Epidermal melanocyte (primary cell): ENCODE data around the gene GNAQ.
"Not testable (repeated sequence)": the region's sequence is repeated elsewhere in the genome, so short reads cannot be mapped to it uniquely, and the experiment has no call there.

Experiments
- DNase-seq: peaks from one replicate; pipeline ENCODE4 v3.0.0; 2011; ENCODE audit warnings: low spot score; ENCODE audit not compliant: insufficient read length

Gene GNAQ

DNA sequence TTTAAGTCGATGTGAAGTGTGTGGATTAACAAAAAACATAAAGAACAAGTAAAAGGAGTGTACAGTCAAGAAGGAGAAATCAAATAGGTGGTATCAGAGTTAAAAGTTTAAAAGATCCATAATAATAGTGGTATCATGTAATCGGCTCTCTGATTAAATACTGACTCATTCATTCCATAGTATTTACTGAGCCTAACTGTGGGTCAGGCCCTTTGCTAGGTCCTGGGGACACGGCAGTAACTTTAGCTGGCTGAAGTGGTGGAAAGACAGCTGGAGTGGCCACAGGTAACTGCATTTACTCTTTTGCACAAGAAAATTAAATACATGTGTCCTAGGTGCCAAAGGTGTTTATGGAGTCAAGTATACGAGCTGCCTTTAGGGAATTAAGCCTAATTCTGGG, 124.0 kb downstream of the GNAQ start:
- no peak for DNase-seq

DNA sequence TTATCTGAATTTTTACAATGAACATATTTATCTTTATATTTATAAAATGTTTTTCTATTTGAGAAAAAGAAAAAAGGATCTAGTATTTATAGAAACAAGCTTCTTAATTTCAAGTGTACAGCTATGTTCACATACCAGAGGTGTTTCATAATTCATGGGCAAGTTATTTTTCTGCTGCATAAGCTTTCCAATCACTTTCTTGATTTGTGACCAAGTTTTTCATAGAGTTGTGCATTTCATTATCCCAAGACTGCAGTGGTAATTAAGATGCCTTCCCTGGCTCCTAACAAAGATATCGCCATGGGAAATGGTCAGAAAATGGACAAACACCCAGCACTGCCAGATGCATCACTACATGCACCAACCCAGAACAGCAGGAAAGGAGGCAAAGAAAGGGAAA, 124.6 kb downstream of the GNAQ start:
- no peak for DNase-seq

DNA sequence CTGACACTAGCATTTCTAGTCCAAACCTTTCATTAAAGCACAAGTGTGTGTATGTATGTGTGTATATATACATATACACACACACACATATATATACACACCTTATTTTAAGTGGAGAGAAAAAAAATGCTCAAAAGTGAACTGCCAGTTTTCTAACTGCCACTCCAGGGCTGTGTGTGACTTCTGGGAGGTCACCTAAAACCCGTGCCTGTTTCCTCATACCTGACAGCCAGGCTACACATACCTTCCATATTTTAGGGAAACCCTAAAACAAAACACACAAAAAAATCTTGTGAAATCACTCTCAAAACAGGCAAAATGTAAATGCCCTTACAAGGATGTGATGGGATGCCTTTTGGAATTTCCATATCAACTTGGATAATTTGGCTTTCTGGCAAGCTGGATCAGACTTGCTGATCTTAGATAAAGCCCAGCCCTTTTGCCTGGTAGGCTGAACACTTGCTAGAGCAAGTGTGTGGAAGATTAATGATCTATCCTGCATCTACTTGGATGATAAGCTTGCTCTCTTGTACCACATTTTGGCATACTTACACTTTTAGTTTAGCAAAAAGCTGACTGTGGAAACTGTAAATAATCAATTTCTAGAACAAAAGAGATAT, 127.8 kb downstream of the GNAQ start:
- no peak for DNase-seq

DNA sequence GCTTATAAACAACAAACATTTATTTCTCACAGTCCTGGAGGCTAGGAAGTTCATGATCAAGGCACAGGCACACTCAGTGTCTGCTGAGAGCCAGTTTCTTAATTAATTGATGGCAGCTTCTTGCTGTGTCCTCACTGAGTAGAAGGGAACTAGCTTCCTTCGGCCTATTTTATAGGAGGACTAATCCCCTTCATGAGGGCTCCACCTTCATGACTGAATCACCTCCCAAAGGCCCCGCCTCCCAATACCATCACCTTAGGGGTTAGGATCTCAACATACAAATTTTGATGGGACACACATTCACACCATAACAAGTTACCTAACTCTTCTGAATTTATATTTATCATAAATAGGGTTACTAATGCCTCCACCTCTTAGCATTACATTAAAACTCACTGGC, 129.8 kb downstream of the GNAQ start:
- DNase-seq: no peak

DNA sequence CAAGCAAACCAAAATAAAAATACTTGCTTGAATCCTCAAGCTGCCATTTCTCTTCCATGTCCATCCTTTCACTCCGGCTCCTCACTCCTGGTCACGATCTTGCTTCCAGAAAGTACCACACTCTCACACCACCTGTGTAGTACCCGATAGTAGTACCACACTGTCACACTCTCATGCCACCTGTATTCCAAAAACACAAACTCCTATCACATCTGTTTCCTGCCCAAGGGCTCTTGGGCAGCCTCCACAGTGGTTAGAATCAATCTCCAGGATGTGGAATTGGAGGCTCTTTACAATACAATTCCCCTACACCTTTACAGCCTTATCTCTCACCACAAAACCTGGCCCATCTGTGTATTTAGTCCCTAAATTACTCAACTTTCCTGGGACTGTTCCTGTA, 130.6 kb downstream of the GNAQ start:
- DNase-seq: no peak

DNA sequence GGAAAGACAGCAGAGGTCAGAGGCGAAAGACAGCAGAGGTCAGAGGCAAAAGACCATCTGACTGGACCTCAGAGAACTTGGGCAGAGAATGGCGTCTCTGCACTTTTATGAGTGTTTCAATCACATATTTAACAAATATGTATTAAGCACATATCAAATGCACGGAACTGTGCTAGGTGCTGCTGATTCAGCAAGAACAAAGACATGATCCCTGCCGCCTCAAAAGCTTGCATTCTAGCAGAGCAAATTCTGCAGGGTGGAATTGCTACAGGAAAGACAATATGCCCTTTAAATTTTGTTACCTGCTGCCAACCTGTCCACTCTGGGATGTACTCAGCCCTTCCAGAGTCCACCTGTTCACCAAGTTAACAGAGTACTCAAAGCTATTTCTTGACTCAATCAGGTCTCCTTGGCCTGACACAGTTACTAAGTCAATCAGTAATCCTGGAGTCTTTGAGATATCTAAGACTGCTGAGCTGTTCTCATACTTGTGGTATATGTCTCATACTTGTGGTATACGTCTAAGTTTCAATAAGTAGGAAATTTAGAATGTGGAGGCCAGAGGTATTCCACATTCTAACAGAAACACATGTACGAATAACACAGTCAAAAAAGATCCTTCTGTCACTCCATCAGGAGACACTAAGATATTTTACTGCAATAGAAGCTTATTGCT, 131.8 kb downstream of the GNAQ start:
- no peak for DNase-seq

DNA sequence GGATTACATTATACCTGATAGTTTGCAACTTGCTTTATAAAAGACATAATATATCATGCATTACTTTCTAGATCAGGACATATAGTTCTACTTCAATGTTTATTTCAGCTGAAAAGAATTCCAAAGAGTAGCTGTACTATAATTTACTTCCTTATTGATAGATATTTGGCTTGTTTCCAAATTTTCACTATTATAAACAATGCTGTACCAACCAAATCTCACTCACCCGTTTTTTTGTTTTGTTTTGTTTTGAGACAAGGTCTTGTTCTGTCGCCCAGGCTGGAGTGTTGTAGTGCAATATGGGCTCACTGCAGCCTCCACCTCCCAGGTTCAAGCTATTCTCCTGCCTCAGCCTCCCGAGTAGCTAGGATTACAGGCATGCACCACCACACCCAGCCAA, 132.7 kb downstream of the GNAQ start:
- DNase-seq: no peak

DNA sequence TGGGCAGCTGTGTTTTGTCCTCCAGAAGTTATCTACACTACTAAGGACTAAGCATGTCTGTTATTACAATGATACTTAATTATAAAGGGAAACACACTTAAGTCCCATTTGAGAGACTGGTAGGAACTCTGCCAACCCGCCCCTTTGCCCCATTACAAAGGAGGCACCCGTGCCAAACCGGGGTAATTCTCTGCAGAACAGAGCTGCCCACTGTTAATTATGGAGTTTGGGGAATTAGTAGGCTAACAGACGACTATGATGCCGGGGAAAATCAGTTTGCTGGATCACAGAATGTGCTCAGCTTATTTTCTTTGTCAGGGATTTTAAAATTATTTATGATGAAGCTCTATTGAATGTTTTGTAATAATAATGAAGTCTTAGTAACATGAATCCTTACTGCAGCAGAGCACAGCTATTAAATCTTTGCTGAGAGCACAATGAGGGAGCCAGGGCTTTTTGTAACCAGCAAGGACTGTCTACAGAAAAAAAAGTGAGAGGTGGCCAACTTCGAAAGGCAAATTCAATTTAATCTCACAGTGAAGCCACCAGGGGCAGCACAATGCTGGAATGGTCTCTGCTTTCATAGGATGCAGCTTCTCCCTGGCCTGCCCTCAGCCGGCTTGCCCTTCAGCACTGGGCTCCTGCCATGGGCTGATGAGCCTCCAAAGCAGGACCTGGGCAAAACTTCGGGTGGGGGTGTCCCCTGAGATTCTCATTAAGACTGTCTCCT, 134.5 kb downstream of the GNAQ start:
- no peak for DNase-seq

DNA sequence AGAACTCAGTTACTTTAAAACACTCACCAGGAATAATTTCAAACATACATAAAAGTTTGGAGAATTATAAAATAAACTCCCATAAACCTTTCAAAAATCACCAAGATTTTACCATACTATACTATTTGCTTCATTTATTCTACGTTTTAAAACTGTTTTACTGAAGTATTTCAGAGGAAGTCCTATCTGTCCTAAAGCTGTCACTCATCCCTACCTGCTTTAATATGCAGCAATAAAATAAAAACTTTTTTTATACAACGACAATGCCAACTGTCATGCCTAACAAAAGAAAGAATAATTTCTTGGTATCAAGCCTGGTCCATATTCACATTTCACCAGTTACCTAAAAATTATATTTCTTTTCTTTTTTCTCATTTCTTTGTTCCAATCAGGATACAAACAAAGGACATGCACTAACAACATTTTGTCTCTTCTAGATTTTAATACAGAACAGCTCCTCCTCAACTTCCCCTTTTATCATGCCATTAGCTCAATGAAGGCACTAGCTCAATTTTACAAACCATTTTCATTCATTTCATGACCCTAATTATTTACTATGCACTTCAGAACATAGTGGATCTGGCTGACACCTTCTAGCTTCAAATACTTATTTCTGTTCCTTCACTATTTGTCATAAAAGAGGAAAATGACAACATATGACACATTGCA, 135.2 kb downstream of the GNAQ start:
- DNase-seq: no peak

DNA sequence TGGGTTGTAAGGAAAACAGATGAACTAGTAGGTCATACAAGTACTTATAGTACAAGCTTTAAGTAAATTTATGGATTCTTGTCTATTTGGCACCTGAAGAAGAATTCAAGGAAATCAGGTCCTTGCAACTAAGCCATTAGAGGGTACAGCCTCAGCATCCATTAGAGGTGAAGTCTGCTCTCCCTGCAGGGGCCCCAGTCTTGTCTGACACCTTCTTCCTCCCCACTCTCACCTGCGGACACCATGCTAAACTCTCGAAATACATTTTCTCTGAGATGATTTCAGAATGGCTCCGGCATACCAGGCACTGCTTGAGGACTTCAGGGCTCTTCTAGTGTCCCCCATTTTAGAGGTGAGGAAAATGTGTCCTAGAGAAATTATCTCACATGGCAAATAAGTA, 137.9 kb downstream of the GNAQ start:
- no peak for DNase-seq

DNA sequence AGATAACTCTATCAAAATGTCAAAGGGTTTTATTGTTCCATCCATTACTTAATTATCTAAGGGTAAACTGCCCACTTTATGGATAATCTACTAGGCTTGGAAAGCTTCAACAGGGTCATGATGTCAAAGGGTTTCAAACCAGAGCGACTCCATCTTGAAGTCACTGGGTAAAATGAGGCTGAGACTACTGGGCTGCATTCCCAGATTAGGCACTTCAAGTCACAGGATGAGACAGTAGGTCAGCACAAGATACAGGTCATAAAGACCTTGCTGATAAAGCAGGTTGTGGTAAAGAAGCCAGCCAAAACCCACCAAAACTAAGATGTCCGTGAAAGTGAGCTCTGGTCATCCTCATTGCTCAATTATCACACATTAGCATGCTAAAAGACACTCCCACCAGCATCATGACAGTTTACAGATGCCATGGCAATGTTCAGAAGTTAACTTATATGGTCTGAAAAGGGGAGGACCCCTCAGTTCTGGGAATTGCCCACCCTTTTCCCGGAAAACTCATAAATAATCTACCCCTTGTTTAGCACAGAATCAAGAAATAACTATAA, 138.6 kb downstream of the GNAQ start:
- no peak for DNase-seq

DNA sequence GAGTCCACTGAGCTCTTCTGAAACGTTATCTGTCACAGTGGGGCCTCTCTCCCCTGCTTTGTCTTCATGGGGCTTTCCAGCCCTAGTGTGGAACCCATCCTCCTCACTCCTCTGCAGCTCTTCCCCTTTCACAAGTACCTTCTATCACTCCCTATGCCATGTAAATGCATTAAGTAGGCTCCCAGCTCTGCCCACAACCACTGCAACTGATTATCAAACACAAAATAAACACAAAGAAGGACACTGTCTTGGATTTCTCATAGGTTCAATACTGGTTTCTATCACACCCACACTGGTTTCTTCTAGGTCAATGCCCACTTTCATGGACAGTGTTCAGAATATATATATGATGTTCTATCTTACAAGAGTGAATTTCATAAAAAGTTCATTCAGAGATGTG, 139.4 kb downstream of the GNAQ start:
- DNase-seq: no peak

DNA sequence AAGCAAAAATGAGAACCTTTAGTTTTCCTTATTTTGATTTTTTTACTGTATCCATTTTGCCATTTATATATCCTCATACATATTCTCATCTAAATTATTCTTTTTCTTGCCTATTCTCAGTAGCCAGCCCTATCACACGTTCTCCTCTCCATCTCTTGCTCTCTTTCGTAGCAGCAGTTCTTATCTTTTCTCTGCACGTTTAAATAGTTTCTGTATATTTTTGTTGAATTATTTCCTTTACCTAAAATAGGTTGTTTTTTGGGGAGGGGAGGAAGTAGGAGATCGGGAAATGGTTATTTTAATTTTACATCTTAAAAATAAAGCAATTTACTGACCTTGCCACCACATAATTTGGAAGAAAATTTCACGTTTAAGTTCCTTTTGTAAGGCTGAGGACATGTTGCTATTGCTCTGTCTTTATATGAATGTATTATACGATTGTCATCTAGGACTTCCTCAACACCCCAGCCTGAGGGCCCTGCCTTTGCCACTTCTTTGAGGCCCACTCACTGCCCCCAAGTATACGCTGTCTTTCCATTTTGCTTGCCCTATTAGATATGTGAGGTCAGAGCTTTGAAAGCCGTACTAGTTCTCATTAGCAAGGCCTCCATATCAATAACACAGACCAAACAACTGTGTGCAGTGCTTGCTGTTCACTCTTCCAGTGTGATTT, 140.3 kb downstream of the GNAQ start:
- DNase-seq: no peak

DNA sequence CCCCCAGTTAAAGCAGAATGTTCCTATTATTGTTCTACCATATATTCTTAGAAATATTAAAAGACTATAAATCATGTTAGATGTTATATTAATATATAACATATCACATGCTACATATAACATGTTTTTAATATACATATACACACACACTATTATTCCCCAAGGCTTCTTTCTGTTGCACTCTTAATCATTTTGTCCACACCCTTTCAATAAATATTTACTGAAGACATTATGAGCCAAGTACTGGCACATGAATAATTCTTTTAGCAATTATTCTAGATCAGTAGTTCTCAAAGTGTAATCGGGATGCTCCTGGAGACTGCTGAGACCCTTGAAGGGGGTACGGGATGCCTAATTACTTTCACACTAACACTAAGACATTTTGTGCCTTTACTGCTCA, 143.9 kb downstream of the GNAQ start:
- DNase-seq: no peak

DNA sequence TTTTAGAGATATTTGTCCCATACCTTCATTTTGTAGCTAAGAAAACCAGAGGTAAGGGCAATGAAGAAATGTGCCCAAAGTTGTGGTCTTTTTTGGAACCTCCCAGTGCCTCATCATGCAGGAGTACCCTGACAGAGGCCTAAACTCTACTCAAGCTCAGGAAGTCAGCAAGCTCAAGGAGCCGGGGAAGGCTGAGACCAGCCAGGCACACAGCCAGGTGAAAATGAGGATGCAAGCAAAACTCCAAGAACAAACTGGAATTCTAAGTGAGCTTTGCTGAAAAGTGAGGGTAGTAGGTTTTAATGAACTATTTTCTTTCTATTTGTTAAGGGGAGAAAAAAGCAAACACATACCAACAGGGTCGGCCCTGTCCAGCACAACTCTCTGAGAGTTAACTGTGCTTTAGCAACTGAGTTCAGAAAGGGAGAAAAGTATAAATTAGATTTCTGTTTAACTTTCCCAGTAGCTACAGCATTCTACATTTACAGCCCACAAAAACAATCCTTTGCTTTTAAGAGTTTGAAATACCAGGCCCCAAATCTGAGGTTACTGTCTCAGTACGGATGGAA, 146.4 kb downstream of the GNAQ start:
- DNase-seq: no peak

DNA sequence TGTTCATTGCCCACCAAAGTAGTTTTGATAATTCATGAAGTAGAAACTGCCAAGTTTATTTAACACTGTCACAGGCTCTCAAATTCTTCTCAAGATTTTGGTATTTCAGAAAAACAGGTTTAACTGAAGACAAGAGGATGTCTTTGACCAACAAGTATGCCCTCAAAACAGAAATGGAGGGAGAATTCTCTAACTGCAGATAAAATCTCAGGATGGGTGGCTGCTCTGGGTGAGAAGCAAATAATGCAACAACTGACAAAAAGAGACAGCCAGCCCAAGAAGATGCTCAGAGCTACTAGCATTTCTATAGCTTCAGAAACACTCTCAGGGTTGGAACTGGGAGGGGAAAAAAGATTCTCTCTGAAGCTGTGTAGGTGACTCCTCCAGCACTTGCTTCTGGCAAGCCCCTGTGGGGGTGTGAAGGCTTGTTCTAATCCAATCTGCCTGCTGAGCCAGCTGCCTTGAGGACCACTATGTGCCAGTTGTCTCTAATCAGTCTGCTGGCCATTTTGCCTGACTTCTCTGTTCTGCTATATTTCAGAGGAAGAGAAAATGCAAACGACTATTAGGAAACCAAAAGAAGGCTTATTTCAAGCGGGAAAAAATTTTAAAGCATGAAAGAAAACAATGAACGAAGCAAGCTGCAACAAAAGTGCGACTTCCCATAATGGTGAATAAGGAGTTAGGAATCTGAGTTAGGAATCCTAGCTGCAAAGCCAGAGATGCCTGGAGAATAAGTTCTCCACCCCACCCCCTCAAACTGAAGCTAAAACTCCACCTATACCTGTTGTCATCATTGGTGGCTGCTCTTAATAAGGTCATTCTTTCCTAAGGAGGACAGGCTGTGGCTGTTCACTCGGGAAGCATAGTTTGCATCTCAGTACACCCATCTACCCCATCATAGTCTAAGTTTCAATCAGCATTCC, 147.5 kb downstream of the GNAQ start:
- DNase-seq: no peak

DNA sequence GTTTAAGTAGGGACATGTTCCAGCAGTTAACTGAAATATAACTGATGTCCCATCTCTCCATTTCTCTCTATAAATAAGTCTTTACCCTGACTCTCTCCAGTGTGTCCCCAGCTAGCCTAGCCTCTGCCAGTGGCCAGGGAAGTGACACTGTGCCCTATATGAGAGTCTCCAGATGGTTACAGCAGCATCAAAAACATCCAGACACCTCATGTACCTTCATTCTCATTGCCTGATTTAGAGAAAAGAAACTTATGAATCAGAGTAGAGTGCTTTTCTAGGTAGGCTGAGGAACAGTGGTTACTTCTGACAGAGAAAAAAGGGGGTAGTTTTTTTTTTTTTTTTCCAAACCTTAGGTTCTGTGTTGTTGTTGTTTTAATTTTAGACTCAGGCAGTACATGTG, 148.5 kb downstream of the GNAQ start:
- no peak for DNase-seq

DNA sequence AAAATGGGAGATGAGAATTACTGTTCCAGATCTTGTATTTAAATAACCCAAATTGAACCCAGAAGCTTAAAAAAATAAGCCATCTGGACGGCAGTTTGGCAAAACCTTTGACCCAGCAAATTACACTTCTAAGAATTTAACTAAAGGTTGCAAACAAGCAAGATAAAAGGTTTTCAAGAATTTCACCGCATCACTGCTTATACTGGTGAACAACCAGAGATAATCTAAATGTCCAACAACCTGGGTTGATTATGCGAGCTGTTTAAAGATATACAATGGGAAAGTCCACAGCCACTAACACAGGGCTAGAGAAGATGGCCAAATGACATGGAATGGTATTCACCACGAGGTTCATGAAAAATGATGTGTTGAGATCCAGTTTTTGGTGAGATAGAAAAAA, 149.3 kb downstream of the GNAQ start:
- no peak for DNase-seq

DNA sequence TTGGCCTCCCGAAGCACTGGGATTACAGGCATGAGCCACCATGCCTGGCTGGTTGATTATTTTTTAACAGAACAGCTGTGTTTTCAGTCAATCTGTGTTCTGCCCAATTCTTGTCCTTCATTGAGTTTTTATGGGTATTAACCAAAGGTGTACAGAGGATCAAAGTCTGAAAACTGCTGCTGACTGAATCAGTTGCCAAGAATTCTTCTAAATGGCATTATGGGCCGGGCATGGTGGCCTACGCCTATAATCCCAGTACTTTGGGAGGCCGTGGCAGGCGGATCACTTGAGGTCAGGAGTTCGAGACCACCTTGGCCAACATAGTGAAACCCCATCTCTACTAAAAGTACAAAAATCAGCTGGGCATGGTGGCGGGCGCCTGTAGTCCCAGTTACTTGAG, 150.0 kb downstream of the GNAQ start:
- not testable (repeated sequence) for DNase-seq

DNA sequence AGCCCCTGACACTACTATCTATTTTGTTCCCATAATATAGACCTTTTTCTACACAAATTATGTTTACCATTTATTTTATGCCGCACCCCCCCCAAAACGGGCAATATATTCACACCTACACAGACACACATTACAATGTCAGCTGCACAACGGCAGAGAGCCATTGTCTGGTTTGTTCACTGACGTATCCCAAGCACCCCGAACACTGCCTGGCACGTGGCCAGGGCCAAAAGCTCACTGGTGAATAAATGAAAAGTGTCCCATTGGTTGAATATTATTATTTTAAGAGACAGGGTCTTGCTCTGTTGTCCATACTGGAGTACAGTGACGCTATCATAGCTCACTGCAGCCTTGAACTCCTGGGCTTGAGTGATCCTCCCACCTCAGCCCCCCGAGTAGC, 150.5 kb downstream of the GNAQ start:
- no peak for DNase-seq
